A549 (cell line): ENCODE data around the gene NCR2. TPM values are rescaled to one million over a fixed set of nuclear protein-coding genes. Genes with fewer than 3 reads are reported as not detected.

Experiments
- ATAC-seq, 2 experiments: fragments of 200-7000 bp in 1 of 2; fragments of >200 bp in 1 of 2; cut with Nextera tagmentation in 1 of 2; cut with Tn5 transposase in 1 of 2; 3 replicates each; pipeline versions ENCODE4 v1.8.0 to v1.9.1; 2018 to 2020; ENCODE audit warnings: mild to moderate bottlenecking in 1 of 2, moderate library complexity in 1 of 2
- CTCF ChIA-PET: fragments of 300-600 bp; sonication (Branson Sonifier 250); formaldehyde crosslinking; extraction: SDS; loops from one replicate; lab custom pipeline; 2021; ENCODE audit warnings: antibody characterized with exemption, inconsistent platforms; lab: Yijun Ruan, JAX
- POLR2A ChIA-PET: fragments of 350-600 bp; formaldehyde crosslinking; extraction: SDS; loops from one replicate; lab custom pipeline; 2021; ENCODE audit warnings: antibody characterized with exemption, inconsistent platforms; lab: Yijun Ruan, JAX
- DNase-seq, 2 experiments: peaks; one replicate each; pipeline versions ENCODE4 v3.0.0 to v3.0.0-alpha.2; 2011 to 2016; ENCODE audit warnings: low read depth in 1 of 2, low spot score in 1 of 2
- FAIRE-seq: peaks from 2 replicates; lab custom pipeline; 2011; peaks lifted over from hg19 to GRCh38; lab: Jason Lieb, UNC
- H3K27ac ChIP-seq, 2 experiments: fragments of >200 bp; sonication (Bioruptor Twin); formaldehyde crosslinking; 3 replicates each; pipeline ENCODE4 v1.5.1; 2016 to 2017
- H3K4me1 ChIP-seq: fragments of >200 bp; sonication (Bioruptor Twin); formaldehyde crosslinking; 3 replicates; pipeline ENCODE4 v1.6.1; 2016
- H3K4me2 ChIP-seq: fragments of >200 bp; sonication (Bioruptor Twin); formaldehyde crosslinking; 3 replicates; pipeline ENCODE4 v1.6.1; 2016
- H3K4me3 ChIP-seq: fragments of >200 bp; sonication (Bioruptor Twin); formaldehyde crosslinking; 3 replicates; pipeline ENCODE4 v1.5.1; 2016
- H3K9me3 ChIP-seq: fragments of >200 bp; sonication (Bioruptor Twin); formaldehyde crosslinking; 3 replicates; pipeline ENCODE4 v1.6.1; 2016
- ATOH8 ChIP-seq: fragments of 250-450 bp; sonication (Bioruptor Pico); IDR thresholded peaks from 2 replicates; pipeline ENCODE4 v1.5.0; 2020; ENCODE audit warnings: low read depth, mild to moderate bottlenecking, moderate library complexity
- BHLHE40 ChIP-seq: IDR thresholded peaks from 2 replicates; pipeline ENCODE4 v1.6.1; 2012; ENCODE audit warnings: low read depth, low read length, inconsistent platforms
- CBX2 ChIP-seq: fragments of 200-600 bp; sonication (generic); IDR thresholded peaks from 2 replicates; pipeline ENCODE4 v1.6.1; 2016; ENCODE audit warnings: low read depth, mild to moderate bottlenecking, borderline replicate concordance
- E2F6 ChIP-seq: IDR thresholded peaks from 2 replicates; pipeline ENCODE4 v1.6.1; 2012; ENCODE audit warnings: low read depth, borderline replicate concordance
- FOSL2 ChIP-seq, 2 experiments: fragments of 450-650 bp in 1 of 2; fragments of >200 bp in 1 of 2; sonication (Bioruptor Twin) in 1 of 2; formaldehyde crosslinking; IDR thresholded peaks; 2 replicates each; pipeline versions ENCODE4 v1.5.0 to v1.6.1; 2016 to 2020; ENCODE audit warnings: mild to moderate bottlenecking in 1 of 2, moderate library complexity in 1 of 2
- HES2 ChIP-seq: fragments of >200 bp; sonication (Bioruptor Twin); formaldehyde crosslinking; IDR thresholded peaks from 2 replicates; pipeline ENCODE4 v1.6.1; 2016
- HOXB13 ChIP-seq: fragments of 250-450 bp; sonication (Bioruptor Pico); IDR thresholded peaks from 2 replicates; pipeline ENCODE4 v1.5.0; 2020; ENCODE audit warnings: low read depth, mild to moderate bottlenecking, moderate library complexity
- HOXB5 ChIP-seq: fragments of 250-450 bp; sonication (Bioruptor Pico); IDR thresholded peaks from 2 replicates; pipeline ENCODE4 v1.5.0; 2020; ENCODE audit warnings: mild to moderate bottlenecking, moderate library complexity
- KDM5A ChIP-seq: fragments of 200-600 bp; sonication (generic); IDR thresholded peaks from 2 replicates; pipeline ENCODE4 v1.6.1; 2016; ENCODE audit warnings: antibody characterized with exemption, mild to moderate bottlenecking
- MAZ ChIP-seq: fragments of 150-350 bp; IDR thresholded peaks from 2 replicates; pipeline ENCODE4 v1.6.1; 2014; ENCODE audit warnings: antibody characterized with exemption, low read depth, low read length, borderline replicate concordance
- NR3C1 ChIP-seq: fragments of >200 bp; sonication (Bioruptor Twin); formaldehyde crosslinking; IDR thresholded peaks from 3 replicates; pipeline ENCODE4 v1.6.1; 2017
- PHF8 ChIP-seq: fragments of 200-600 bp; sonication (generic); IDR thresholded peaks from 2 replicates; pipeline ENCODE4 v1.6.1; 2016; ENCODE audit warnings: low read depth, mild to moderate bottlenecking, antibody characterized with exemption, moderate library complexity, borderline replicate concordance
- POLR2A ChIP-seq: IDR thresholded peaks from 2 replicates; pipeline ENCODE4 v1.6.1; 2012; ENCODE audit warnings: mild to moderate bottlenecking, low read length
- REST ChIP-seq: fragments of 200-600 bp; sonication (generic); IDR thresholded peaks from 2 replicates; pipeline ENCODE4 v1.6.1; 2016; ENCODE audit warnings: antibody characterized with exemption, mild to moderate bottlenecking, moderate library complexity
- RFX5 ChIP-seq: fragments of 450-650 bp; IDR thresholded peaks from 2 replicates; pipeline ENCODE4 v1.7.1; 2014; ENCODE audit warnings: antibody characterized with exemption, mild to moderate bottlenecking, moderate library complexity
- SREBF2 ChIP-seq: fragments of 450-650 bp; IDR thresholded peaks from 2 replicates; pipeline ENCODE4 v1.6.1; 2014; ENCODE audit warnings: mild to moderate bottlenecking, moderate library complexity
- USF2 ChIP-seq: fragments of 450-650 bp; IDR thresholded peaks from 2 replicates; pipeline ENCODE4 v1.6.1; 2014; ENCODE audit warnings: antibody characterized with exemption
- ZC3H11A ChIP-seq: fragments of 450-650 bp; IDR thresholded peaks from 2 replicates; pipeline ENCODE4 v1.6.1; 2014; ENCODE audit warnings: antibody characterized with exemption, mild to moderate bottlenecking
- ZFP36 ChIP-seq: fragments of 450-650 bp; IDR thresholded peaks from 2 replicates; pipeline ENCODE4 v1.6.1; 2014; ENCODE audit warnings: borderline replicate concordance; ENCODE audit not compliant: partially characterized antibody
- WGBS: methylation state at CpG from one replicate; pipeline ENCODE4 v1.1.6; 2017; ENCODE audit errors: missing lambda C conversion rate; 5-methylcytosine and 5-hydroxymethylcytosine counted together
- polyA plus RNA-seq, 4 experiments: library from polyadenylated mRNA; depleted of rRNA in 3 of 4; stranded (reverse); fragments of >200 nt; fragmentation: RNase III in 1 of 4; extraction: RNeasy Plus Mini Kit Qiagen cat#74134 plus additional on column Dnase treatment in 1 of 4; gene quantifications; 2 replicates in 3 of 4; 3 replicates in 1 of 4; pipeline ENCODE4 v1.2.3, GENCODE V29; 2011 to 2017

The NCR2 gene
- polyA plus RNA-seq, 2 of the 4 experiments (the other 2 are of a cell fraction): not detected

- TF ChIP-seq E2F6 (no peak), USF2 (no peak), HOXB13 (CRISPR knock-in tag) (no peak), HES2 (no peak), SREBF2 (no peak), KDM5A (no peak), MAZ (no peak), BHLHE40 (no peak), ZC3H11A (no peak), CBX2 (no peak), ZFP36 (no peak)
Measured at GRCh38 chr6:41315943-41316620, 19.3 kb upstream of the NCR2 start (continued).

GRCh38 chr6:41318261-41318653, 17.2 kb upstream of the NCR2 start:
- FAIRE-seq (no peak), ATAC-seq (no peak), DNase-seq (no peak)
- Histone ChIP-seq H3K4me2 (peak overlapping the region; percentile 81), H3K4me3 (peak overlapping the region; percentile 33; the same call in 1 of the 3 replicates), H3K27ac (peak overlapping the region; percentile 39 to 70; a peak in 3 of 6 replicates), H3K9me3 (no peaks in the 10 kb centered on the region), H3K4me1 (peaks cover 18% of the 10 kb centered on the region)
- POLR2A ChIA-PET: no interaction called here
- 40% methylated on average over 9 of the region's 9 CpGs for WGBS
- TF ChIP-seq POLR2A (no peak), ZFP36 (no peak), CBX2 (no peak), ATOH8 (CRISPR knock-in tag) (no peak), REST (no peak), NR3C1 (no peak), HOXB5 (CRISPR knock-in tag) (no peak), ZC3H11A (no peak), PHF8 (no peak), FOSL2 (IDR thresholded peaks at IDR 0.05) (no peak), FOSL2 (CRISPR knock-in tag; IDR thresholded peaks at IDR 0.05) (no peak), RFX5 (no peak)
- CTCF ChIA-PET: interaction anchor here (0.8 to 6.8 kb wide), 5 partner anchors 11 to 365 kb away, joined by 3 to 92 read pairs (median 5); no protein-coding TSS in a partner anchor
